ENCODE results near the gene STXBP4. TPM values are rescaled to one million over a fixed set of nuclear protein-coding genes. Genes with fewer than 3 reads are reported as not detected.

The STXBP4 gene
- total RNA-seq, 1 donor from 2014 or later, result 14.2 TPM

GRCh38 chr17:55174133-55174532, 205.6 kb downstream of the STXBP4 start:
- no peak for DNase-seq

DNA sequence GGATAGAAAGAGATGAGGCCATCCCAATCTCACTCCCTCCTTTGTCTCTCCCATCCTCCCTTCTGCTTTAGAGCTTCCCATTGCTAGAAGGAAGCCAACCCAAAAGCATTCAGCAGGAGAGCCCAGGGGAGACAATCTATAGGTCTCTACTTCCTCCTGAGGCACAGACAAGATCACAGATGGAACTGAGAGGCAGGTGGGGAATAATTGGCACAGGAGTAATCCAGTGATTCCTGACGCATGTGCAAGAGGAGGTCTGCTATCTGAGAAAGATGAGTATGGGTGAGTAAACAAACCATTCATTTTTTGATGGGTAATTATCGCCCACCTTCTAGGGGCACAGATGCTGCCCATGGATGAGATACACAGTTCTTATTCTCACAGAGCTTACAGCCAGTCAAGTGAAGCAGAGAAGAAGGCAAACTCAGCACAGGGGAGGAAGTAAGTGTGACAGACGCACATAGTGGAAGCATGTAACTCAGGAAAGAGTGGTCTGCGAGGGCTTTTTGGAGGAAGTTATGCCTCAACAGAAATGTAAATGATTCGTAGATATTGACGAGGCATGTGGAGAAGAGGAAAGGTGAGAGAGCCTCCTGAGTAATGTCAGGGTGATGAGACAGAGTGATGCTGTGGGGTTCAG, 207.3 kb downstream of the STXBP4 start:
- DNase-seq, result no peak

DNA sequence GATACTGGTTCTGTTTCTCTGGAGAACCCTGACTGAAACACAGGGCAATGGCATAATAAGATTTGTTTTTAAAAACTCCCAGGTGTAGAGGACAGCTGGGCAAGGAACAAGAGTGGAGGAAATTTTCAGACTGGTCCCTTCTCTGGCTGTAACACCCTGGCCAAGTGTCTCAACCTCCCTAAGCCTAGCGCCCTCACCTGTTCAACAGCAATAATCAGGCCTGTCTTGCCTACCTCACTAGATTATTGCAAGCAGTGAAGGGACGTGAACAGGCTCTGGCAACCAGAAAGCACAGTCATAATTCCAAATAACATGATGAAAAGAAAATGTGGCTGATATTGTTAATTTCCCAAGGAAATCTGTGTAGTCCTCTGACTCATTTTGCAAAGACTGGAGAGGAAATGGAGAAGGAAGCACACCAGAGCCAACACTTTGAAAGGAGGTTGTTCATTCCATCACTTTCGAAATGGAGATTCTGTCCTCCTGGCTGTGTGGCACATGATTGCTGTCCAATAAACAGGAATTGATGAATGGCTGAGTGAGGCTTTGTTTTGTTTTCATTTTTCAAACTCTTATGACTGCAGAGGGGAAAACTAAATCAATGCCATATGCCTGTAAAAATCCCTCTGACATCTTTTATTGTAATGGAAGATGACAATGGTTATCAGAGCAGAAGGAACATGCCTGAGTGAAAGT, 208.7 kb downstream of the STXBP4 start:
- DNase-seq, result peak; percentile 84

- peak; percentile 83 for DNase-seq
These were observed 209.3 kb downstream of the STXBP4 start for GRCh38 chr17:55177855-55178217.

DNA sequence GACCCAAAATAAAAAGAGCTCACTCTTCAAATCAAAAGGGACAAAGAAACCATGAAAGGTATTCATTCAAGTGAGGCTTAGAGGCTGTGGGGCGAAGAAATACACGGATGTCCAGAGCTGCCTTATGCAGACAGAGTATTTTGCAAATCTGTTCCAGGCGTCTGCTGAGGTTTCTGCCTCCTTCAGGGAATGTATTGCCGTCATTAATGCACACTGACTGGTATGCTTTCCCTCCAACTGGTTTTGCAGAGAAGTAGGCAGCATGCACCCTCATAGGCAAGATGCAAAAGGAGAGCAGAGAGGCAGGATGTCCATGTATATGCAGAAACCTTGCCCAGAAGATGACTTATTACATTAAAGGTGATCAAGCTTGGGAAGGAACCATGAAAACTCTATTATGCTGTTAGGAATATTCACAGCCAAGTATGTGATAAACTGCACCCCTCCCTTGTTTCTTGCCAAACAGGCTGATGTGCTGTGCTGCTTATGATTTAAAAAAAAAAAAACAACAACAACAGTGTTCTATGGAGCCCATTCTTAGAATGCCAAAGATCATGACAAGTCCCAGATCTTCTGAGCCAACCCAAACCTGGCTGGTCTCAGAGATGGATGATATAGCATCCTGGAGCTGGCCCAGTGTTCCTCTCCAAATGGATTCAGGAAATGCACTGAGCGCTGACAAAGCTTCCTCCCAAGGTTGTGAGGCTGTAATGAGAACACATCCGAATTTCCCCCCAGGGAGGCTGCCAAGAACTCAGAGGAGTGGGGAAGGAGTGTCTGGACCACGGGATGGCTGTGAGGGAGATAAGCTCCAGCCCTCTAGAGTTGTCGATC, 218.6 kb downstream of the STXBP4 start:
- DNase-seq, result peak; percentile 75

- no peak for DNase-seq
These were observed 222.2 kb downstream of the STXBP4 start for GRCh38 chr17:55190748-55191147.

- peak; percentile 15 for DNase-seq
These were observed 230.3 kb downstream of the STXBP4 start for GRCh38 chr17:55198690-55199370.

DNA sequence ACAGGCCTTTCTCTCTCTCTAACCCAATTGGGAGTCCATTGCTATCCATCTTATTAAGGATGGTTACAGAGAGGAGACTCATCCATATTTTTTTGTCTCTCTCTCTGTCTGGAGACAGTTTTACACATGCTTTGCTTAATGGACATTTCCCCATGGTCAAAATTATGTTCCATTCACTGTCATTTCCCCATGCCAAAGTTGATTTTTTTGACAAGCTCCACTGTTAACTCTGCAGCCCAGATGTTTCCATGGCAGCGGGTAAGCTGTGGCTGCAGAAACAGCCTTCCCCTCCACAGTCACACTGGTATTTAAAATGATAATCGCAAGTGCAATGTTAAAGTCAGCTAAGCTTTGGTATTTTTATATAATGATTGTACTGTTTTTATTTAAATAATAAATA, 232.3 kb downstream of the STXBP4 start:
- DNase-seq, result peak; percentile 42

GRCh38 chr17:55201308-55201932, 232.9 kb downstream of the STXBP4 start:
- DNase-seq, result peak; percentile 41

- no peak for DNase-seq
These were observed 234.3 kb downstream of the STXBP4 start for GRCh38 chr17:55202896-55203295.

DNA sequence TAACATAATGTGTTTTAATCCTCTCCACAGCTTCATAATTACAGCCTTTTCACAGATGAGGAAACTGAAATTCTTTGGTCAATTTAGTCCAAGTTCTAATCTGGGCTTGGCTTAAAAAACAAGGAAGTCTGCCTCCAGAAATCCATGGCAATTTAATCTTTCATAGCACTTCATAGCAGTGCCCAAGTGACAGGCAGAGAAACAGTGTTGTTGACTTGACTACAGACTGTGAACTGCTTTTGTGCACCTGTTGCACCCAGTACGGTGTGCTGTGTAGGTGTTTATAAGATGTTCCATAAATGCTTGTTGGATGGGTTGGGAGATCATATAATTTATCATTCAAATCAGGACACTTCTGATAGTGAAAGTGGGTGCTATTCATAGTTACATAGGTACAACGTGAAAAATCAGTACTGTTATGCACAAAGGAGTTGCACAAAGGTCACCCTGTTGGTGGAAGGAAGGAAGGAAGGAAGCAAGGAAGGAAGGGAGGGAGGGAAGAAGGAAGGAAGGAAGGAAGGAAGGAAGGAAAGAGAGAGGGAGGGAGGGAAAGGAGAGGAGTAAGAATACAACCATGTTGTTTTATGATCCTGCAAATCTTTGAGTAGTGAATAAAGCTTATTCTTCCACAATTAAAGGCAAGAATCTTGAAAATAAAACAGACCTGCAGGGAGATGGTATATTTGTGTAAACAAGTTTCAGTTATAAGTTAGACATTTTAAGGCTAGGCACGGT, 239.7 kb downstream of the STXBP4 start:
- DNase-seq, result no peak

DNA sequence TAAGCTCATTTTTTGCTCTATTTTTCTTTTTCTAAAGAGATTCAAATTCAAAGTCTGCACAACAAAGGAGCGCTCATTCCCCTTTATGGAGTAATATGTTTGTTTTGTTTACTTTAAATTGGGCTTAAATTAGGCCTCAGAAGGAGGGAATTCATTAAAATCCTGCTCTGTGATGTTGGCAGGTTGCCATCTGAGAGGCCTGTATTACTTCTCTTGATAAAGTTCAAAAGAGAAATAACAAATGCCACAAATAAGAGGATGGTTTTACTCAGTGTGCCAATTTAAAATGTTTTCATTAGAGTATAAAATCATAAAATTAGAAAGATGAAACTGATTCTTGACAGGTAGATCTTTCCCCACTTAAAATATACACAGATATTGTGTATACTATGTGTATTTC, 241.7 kb downstream of the STXBP4 start:
- no peak for DNase-seq

DNA sequence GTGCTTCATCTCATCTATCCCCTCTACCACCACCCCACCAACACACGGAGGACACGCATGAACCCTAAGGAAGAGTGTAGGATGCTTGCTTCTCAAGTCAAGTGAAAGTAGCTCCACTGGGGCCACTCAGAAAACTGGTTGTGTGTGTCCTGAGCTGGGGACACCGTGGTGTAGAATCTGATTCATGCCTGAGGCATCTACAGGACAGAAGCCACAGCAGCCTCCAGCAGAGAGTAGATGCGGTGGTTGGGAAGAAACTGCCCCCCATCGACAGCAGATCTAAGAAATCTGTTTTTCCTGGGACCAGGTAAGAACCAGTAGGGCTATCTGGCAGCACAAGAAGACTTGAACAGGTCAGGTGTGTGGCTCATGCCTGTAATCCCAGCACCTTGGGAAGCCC, 244.3 kb downstream of the STXBP4 start:
- DNase-seq, result no peak

GRCh38 chr17:55215711-55216110, 247.1 kb downstream of the STXBP4 start:
- no peak for DNase-seq

DNA sequence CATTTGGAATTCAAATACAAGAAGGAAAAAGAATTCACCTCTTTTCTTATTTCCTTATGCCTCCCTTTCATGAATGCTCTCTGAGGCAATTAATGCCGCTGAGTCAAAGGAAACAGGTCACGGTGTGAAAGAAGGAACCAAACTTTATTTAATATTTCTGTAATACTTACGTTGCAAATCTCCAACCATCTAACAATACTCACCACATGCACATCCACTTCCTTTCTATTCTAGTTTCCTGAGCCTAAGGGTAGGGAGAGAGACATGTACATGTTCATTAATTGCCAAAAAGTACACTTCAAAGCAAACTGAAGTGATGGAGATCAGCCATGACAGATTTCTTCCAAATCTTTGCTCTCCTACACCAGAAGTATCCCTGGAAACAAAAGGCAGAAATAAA, 248.3 kb downstream of the STXBP4 start:
- DNase-seq, result no peak

- DNase-seq, result no peak
These were observed 250.9 kb downstream of the STXBP4 start for GRCh38 chr17:55219459-55219858.

GRCh38 chr17:55219934-55220333, 251.4 kb downstream of the STXBP4 start:
- no peak for DNase-seq
